A673 (cell line): Measurements from ENCODE around the gene CELF1.

Source experiments
- CTCF ChIP-seq: fragments of 300-800, 200-600 bp; sonication (generic); conservative IDR thresholded peaks from 2 replicates; pipeline ENCODE4 v1.5.1; 2017; ENCODE audit warnings: low read depth, mild to moderate bottlenecking, antibody characterized with exemption, low read length, moderate library complexity, mixed read lengths
- EZH2 ChIP-seq: fragments of 200-600 bp; sonication (generic); IDR thresholded peaks from 2 replicates; pipeline ENCODE4 v1.6.1; 2017; ENCODE audit warnings: borderline replicate concordance, low read depth, mild to moderate bottlenecking, mixed read lengths, antibody characterized with exemption, low read length; ENCODE audit not compliant: poor library complexity, severe bottlenecking

GRCh38 chr11:47592970-47593369, 40.0 kb upstream of the CELF1 start:
- TF ChIP-seq CTCF (no peak), EZH2 (no peak)
